WTC11 (cell line): ENCODE data around the gene RDH12. TPM values are rescaled to one million over a fixed set of nuclear protein-coding genes. Genes with fewer than 3 reads are reported as not detected.

ENCODE experiments used
- ATAC-seq: fragments of 200-7000 bp; cut with Tn5 transposase; 2 replicates; pipeline ENCODE4 v1.10.0; 2021; ENCODE audit warnings: mild to moderate bottlenecking, moderate library complexity
- CTCF ChIA-PET: fragments of 300-600 bp; sonication (Branson Sonifier 250); formaldehyde crosslinking; loops from one replicate; lab custom pipeline; 2021; ENCODE audit warnings: antibody characterized with exemption; lab: Charles Lee
- POLR2A ChIA-PET: fragments of 350-600 bp; sonication (Branson Sonifier 250); formaldehyde crosslinking; loops from one replicate; lab custom pipeline; 2021; ENCODE audit warnings: antibody characterized with exemption; lab: Charles Lee
- DNase-seq: peaks from one replicate; pipeline ENCODE4 v3.0.0; 2021; ENCODE audit warnings: low spot score
- H3K27ac Mint-ChIP-seq: 2 replicates; pipeline ENCODE4 v1.8.0; 2021; ENCODE audit warnings: mixed read lengths
- H3K27me3 Mint-ChIP-seq: 2 replicates; pipeline ENCODE4 v1.8.0; 2021; ENCODE audit warnings: low read depth, mild to moderate bottlenecking, moderate library complexity, mixed read lengths
- H3K36me3 Mint-ChIP-seq: 2 replicates; pipeline ENCODE4 v1.8.0; 2021; ENCODE audit warnings: mixed read lengths
- H3K4me1 Mint-ChIP-seq: 2 replicates; pipeline ENCODE4 v1.8.0; 2022; ENCODE audit warnings: mixed read lengths
- H3K4me3 Mint-ChIP-seq: 2 replicates; pipeline ENCODE4 v1.8.0; 2021; ENCODE audit warnings: mild to moderate bottlenecking, moderate library complexity, mixed read lengths
- H3K9me3 Mint-ChIP-seq: 2 replicates; pipeline ENCODE4 v1.8.0; 2021; ENCODE audit warnings: mixed read lengths
- ARID4B ChIP-seq: sonication (generic); formaldehyde crosslinking; IDR thresholded peaks from 2 replicates; pipeline ENCODE4 v1.8.0; 2023; ENCODE audit warnings: missing genetic modification reagents, mild to moderate bottlenecking, borderline replicate concordance
- CBFB ChIP-seq: sonication (generic); formaldehyde crosslinking; IDR thresholded peaks from 2 replicates; pipeline ENCODE4 v1.8.1; 2022; ENCODE audit warnings: mild to moderate bottlenecking, low read depth, missing genetic modification reagents
- CREM ChIP-seq: sonication (generic); formaldehyde crosslinking; IDR thresholded peaks from 2 replicates; pipeline ENCODE4 v1.8.1; 2022; ENCODE audit warnings: mild to moderate bottlenecking, missing genetic modification reagents, moderate library complexity
- EMX1 ChIP-seq: fragments of 250-450 bp; sonication (Bioruptor Pico); IDR thresholded peaks from 2 replicates; pipeline ENCODE4 v1.8.0; 2021; ENCODE audit warnings: mild to moderate bottlenecking
- ETV6 ChIP-seq: sonication (generic); formaldehyde crosslinking; IDR thresholded peaks from 2 replicates; pipeline ENCODE4 v1.8.1; 2022; ENCODE audit warnings: mild to moderate bottlenecking, missing genetic modification reagents
- FOXJ3 ChIP-seq: sonication (generic); formaldehyde crosslinking; IDR thresholded peaks from 2 replicates; pipeline ENCODE4 v1.9.0; 2021; ENCODE audit warnings: missing genetic modification reagents, mild to moderate bottlenecking, borderline replicate concordance
- GTF2I ChIP-seq: fragments of 250-450 bp; sonication (Bioruptor Pico); conservative IDR thresholded peaks from 2 replicates; pipeline ENCODE4 v1.4.0; 2021; ENCODE audit warnings: mild to moderate bottlenecking
- JAZF1 ChIP-seq: fragments of 250-450 bp; sonication (Bioruptor Pico); IDR thresholded peaks from 2 replicates; pipeline ENCODE4 v1.9.0; 2021; ENCODE audit warnings: moderate library complexity, mild to moderate bottlenecking, inconsistent platforms
- PRRX2 ChIP-seq: fragments of 250-450 bp; sonication (Bioruptor Pico); IDR thresholded peaks from 2 replicates; pipeline ENCODE4 v1.8.0; 2021; ENCODE audit warnings: mild to moderate bottlenecking
- SOX15 ChIP-seq: fragments of 250-450 bp; sonication (Bioruptor Pico); IDR thresholded peaks from 2 replicates; pipeline ENCODE4 v1.9.0; 2021; ENCODE audit warnings: mild to moderate bottlenecking
- TP53 ChIP-seq: sonication (generic); formaldehyde crosslinking; IDR thresholded peaks from 2 replicates; pipeline ENCODE4 v1.8.1; 2023; ENCODE audit warnings: mild to moderate bottlenecking, missing genetic modification reagents
- USF1 ChIP-seq: sonication (generic); formaldehyde crosslinking; IDR thresholded peaks from 2 replicates; pipeline ENCODE4 v1.8.0; 2022; ENCODE audit warnings: mild to moderate bottlenecking, missing genetic modification reagents
- ZNF416 ChIP-seq: fragments of 250-450 bp; sonication (Bioruptor Pico); IDR thresholded peaks from 2 replicates; pipeline ENCODE4 v1.9.0; 2021; ENCODE audit warnings: mild to moderate bottlenecking, inconsistent platforms
- ZNF512 ChIP-seq: sonication (generic); formaldehyde crosslinking; IDR thresholded peaks from 2 replicates; pipeline ENCODE4 v1.8.1; 2022; ENCODE audit warnings: missing genetic modification reagents, borderline replicate concordance
- total RNA-seq: library from RNA; stranded (reverse); gene quantifications from 3 replicates; pipeline ENCODE4 v1.2.3, GENCODE V29; 2021
- TF ChIP-seq, protein P1 (sequence below): sonication (generic); formaldehyde crosslinking; IDR thresholded peaks from 2 replicates; pipeline ENCODE4 v1.8.1; 2022; ENCODE audit warnings: low read depth, mild to moderate bottlenecking, moderate library complexity, missing genetic modification reagents, borderline replicate concordance
- TF ChIP-seq, protein P2 (sequence below): sonication (generic); formaldehyde crosslinking; IDR thresholded peaks from 2 replicates; pipeline ENCODE4 v1.8.1; 2023; ENCODE audit warnings: mild to moderate bottlenecking, moderate library complexity, missing genetic modification reagents

Gene RDH12
- total RNA-seq, 1 experiment from 2014 or later, result 0.77 TPM

GRCh38 chr14:67674480-67675218 lies 27.0 kb upstream of the RDH12 start, which contains the start of gene VTI1B (continued):
- TF ChIP-seq FOXJ3 (CRISPR knock-in tag) (no peak), SOX15 (CRISPR knock-in tag) (no peak), USF1 (CRISPR knock-in tag) (no peak), CREM (CRISPR knock-in tag) (peak; percentile 32; the same call in 1 of the 2 replicates), CBFB (no peak), TP53 (no peak), ARID4B (CRISPR knock-in tag) (peak; percentile 6; the same call in 1 of the 2 replicates), ZNF416 (CRISPR knock-in tag) (peak; percentile 39; the same call in 1 of the 2 replicates), JAZF1 (CRISPR knock-in tag) (no peak)
- TF ChIP-seq, protein P1, sequence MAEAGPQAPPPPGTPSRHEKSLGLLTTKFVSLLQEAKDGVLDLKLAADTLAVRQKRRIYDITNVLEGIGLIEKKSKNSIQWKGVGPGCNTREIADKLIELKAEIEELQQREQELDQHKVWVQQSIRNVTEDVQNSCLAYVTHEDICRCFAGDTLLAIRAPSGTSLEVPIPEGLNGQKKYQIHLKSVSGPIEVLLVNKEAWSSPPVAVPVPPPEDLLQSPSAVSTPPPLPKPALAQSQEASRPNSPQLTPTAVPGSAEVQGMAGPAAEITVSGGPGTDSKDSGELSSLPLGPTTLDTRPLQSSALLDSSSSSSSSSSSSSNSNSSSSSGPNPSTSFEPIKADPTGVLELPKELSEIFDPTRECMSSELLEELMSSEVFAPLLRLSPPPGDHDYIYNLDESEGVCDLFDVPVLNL (CRISPR knock-in tag), result 0 out of 2 replicates have a peak, but pooled peaks have one; percentile 46

GRCh38 chr14:67675219-67675582 lies 26.5 kb upstream of the RDH12 start:
- POLR2A ChIA-PET, result interaction anchor here (1.1 to 1.2 kb wide), 3 partner anchors 20 to 75 kb away, joined by 3 to 9 read pairs (median 4); partner anchors contain the start of genes PIGH and RDH11
- peaks cover 20% of the 10 kb centered on the region for H3K4me1 Mint-ChIP-seq
- H3K4me3 Mint-ChIP-seq, result peak overlapping the region; percentile 80
- H3K36me3 Mint-ChIP-seq, result peaks cover 23% of the 10 kb centered on the region
- H3K27me3 Mint-ChIP-seq, result no peaks in the 10 kb centered on the region
- no peak for ATAC-seq
- peak overlapping the region; percentile 96 for H3K27ac Mint-ChIP-seq
- 0 out of 2 replicates have a peak, but pooled peaks have one; percentile 11 for TF ChIP-seq GTF2I (CRISPR knock-in tag)
- 0 out of 2 replicates have a peak, but pooled peaks have one; percentile 18 for TF ChIP-seq EMX1 (CRISPR knock-in tag)
- peak; percentile 5; the same call in 1 of the 2 replicates for TF ChIP-seq ETV6 (CRISPR knock-in tag)
- TF ChIP-seq, protein P2, sequence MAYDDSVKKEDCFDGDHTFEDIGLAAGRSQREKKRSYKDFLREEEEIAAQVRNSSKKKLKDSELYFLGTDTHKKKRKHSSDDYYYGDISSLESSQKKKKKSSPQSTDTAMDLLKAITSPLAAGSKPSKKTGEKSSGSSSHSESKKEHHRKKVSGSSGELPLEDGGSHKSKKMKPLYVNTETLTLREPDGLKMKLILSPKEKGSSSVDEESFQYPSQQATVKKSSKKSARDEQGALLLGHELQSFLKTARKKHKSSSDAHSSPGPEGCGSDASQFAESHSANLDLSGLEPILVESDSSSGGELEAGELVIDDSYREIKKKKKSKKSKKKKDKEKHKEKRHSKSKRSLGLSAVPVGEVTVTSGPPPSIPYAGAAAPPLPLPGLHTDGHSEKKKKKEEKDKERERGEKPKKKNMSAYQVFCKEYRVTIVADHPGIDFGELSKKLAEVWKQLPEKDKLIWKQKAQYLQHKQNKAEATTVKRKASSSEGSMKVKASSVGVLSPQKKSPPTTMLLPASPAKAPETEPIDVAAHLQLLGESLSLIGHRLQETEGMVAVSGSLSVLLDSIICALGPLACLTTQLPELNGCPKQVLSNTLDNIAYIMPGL (CRISPR knock-in tag), result no peak
- TF ChIP-seq ZNF512 (CRISPR knock-in tag), result no peak
- 0 out of 2 replicates have a peak, but pooled peaks have one; percentile 46 for TF ChIP-seq PRRX2 (CRISPR knock-in tag)
- TF ChIP-seq, all 79 proteins: peak for 4
- CTCF ChIA-PET, result interaction anchor here (0.8 to 2.2 kb wide), 7 partner anchors 8 to 148 kb away, joined by 3 to 17 read pairs (median 4); partner anchors contain the start of genes ARG2, PIGH and RDH11
- no peak for DNase-seq
- no peaks in the 10 kb centered on the region for H3K9me3 Mint-ChIP-seq
